ENCODE measurements around the gene CHMP5. TPM values are rescaled to one million over a fixed set of nuclear protein-coding genes. Genes with fewer than 3 reads are reported as not detected.
"Not testable (repeated sequence)": the region's sequence is repeated elsewhere in the genome, so short reads cannot be mapped to it uniquely, and the experiment has no call there.

The CHMP5 gene
- total RNA-seq, 1 experiment from 2014 or later, result 62.7 TPM

- Histone ChIP-seq H3K9me3 (no peaks in the 10 kb centered on the region), H3K4me3 (peak within 1 kb of the TSS; percentile 87), H3K36me3 (peaks cover 33% of the 10 kb centered on the region), H3K27me3 (no peaks in the 10 kb centered on the region)
- peak; percentile 96 for DNase-seq
Observed at GRCh38 chr9:33290247-33291030, 25.6 kb downstream of the CHMP5 start, which contains the start of gene NFX1. Gene NFX1 (plus strand): TSS chr9:33290516. CDS start chr9:33290573, 57 bp downstream.

GRCh38 chr9:33291031-33291397 is 26.2 kb downstream of the CHMP5 start:
- Histone ChIP-seq H3K27me3 (no peaks in the 10 kb centered on the region), H3K4me3 (peak overlapping the region; percentile 87), H3K9me3 (no peaks in the 10 kb centered on the region), H3K36me3 (peaks cover 38% of the 10 kb centered on the region)
- no peak for DNase-seq

DNA sequence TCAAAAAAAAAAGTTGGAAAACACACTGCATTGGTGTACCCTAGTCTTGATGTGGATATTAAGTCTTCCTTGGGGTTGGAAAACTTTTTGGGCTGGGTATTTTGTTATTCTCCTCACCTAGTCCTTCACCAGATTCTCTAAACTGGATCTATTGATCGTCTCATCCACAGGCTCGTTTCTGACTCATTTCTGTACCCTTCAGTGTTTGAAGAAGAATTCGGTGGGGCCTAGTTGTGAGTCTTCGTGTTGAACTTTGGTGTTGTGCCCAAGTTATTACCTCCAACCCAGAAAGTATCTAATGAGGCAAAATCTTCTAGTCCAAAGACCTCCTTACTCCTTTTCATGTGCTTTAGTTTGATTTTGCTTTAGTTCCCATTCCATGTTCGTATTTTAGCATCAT is 27.1 kb downstream of the CHMP5 start:
- Histone ChIP-seq H3K4me3 (no peak overlapping the region), H3K9me3 (no peaks in the 10 kb centered on the region), H3K27me3 (no peaks in the 10 kb centered on the region), H3K36me3 (peaks cover 47% of the 10 kb centered on the region)
- DNase-seq, result no peak

GRCh38 chr9:33293782-33294181 is 28.9 kb downstream of the CHMP5 start:
- H3K36me3 ChIP-seq, result peaks cover 66% of the 10 kb centered on the region
- H3K9me3 ChIP-seq, result no peaks in the 10 kb centered on the region
- H3K4me3 ChIP-seq, result no peak overlapping the region
- no peak for DNase-seq
- no peaks in the 10 kb centered on the region for H3K27me3 ChIP-seq

- DNase-seq, result no peak
- H3K4me3 ChIP-seq, result no peak overlapping the region
- no peaks in the 10 kb centered on the region for H3K27me3 ChIP-seq
- peaks cover 76% of the 10 kb centered on the region for H3K36me3 ChIP-seq
- no peaks in the 10 kb centered on the region for H3K9me3 ChIP-seq
Observed at GRCh38 chr9:33294670-33295432, 30.0 kb downstream of the CHMP5 start.

DNA sequence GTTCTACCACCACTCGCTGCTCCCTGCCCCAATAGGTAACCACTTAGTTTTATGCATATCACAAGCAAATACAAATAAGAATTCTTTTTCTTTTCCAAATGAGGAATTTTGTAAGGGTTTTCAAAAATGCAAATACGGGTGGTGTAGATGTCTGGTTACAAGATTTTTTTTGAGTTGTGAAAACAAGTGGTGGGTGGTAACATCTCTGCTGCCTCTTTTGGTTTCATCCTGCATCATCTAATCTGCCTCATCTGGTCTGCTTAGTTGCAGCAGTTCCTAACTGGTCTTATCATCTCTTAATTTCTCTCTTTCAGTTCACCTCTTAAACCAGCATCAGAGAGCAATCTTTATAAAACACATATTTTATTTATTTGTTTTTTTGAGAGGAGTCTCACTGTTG is 30.7 kb downstream of the CHMP5 start:
- H3K4me3 ChIP-seq, result no peak overlapping the region
- DNase-seq, result no peak
- no peaks in the 10 kb centered on the region for H3K27me3 ChIP-seq
- peaks cover 82% of the 10 kb centered on the region for H3K36me3 ChIP-seq
- no peaks in the 10 kb centered on the region for H3K9me3 ChIP-seq

- Histone ChIP-seq H3K4me3 (no peak overlapping the region), H3K36me3 (peaks cover 85% of the 10 kb centered on the region), H3K27me3 (no peaks in the 10 kb centered on the region), H3K9me3 (no peaks in the 10 kb centered on the region)
- DNase-seq, result no peak
Observed at GRCh38 chr9:33297432-33297831, 32.6 kb downstream of the CHMP5 start.

DNA sequence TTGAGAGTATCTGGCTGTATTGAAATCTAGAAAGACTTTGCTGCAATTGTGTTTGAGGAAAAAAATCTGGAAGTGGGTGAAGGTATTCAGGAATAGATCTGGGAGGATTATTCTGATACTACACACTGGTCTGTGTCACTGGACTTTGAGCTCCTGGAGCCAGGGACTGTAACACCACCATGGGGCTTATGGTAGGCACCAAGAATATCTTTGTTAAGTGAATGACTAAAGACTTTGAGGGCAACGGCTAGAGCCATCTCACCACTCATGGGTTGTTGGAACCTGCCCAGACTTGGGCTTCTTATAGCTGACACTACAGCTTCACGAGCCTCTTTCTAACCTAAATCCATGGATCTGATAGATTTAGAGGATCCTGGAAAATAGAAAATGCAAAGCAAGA is 35.7 kb downstream of the CHMP5 start:
- Histone ChIP-seq H3K36me3 (peaks cover 83% of the 10 kb centered on the region), H3K4me3 (no peak overlapping the region), H3K9me3 (no peaks in the 10 kb centered on the region), H3K27me3 (no peaks in the 10 kb centered on the region)
- DNase-seq, result no peak

DNA sequence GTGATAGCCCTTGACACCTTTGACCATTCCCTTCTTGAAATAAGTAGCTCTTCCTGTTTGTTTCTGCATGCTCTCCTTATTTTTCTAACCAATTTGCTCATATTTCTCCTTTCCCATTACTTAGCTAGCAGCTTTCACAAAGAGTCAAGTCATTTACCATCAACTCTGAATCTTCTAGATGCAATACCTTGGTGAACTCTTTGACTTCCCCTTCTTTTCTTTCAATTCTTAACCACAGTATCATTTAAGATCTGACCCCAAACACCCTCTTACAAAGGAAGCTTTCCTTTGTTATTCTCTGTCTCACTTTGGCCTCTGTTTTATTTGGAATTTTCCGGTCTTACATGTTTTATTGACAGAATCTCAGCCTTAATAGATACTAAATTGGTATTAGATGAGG is 39.5 kb downstream of the CHMP5 start:
- no peaks in the 10 kb centered on the region for H3K9me3 ChIP-seq
- no peak overlapping the region for H3K4me3 ChIP-seq
- peaks cover 73% of the 10 kb centered on the region for H3K36me3 ChIP-seq
- no peak for DNase-seq
- H3K27me3 ChIP-seq, result no peaks in the 10 kb centered on the region

DNA sequence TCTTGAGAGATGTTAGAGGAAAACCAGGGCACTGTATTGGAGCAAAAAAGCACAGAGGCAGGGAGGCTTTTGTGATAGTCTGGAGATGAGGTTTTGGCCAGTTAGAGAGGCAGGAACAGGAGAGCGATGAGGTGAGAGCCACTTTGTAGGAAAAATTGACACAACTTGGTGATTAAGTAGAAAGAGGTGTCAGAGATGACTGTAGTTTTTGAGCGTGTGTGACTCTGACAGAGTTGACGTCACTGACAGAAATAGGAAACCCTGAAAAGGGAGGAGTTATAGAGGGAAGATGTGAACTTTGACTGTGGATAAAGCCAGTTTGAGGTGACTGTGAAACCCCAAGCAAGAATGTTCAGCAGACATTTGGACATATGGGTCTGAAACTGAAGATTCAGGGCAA is 41.2 kb downstream of the CHMP5 start:
- Histone ChIP-seq H3K36me3 (peaks cover 71% of the 10 kb centered on the region), H3K4me3 (no peak overlapping the region), H3K27me3 (no peaks in the 10 kb centered on the region), H3K9me3 (no peaks in the 10 kb centered on the region)
- DNase-seq, result no peak

DNA sequence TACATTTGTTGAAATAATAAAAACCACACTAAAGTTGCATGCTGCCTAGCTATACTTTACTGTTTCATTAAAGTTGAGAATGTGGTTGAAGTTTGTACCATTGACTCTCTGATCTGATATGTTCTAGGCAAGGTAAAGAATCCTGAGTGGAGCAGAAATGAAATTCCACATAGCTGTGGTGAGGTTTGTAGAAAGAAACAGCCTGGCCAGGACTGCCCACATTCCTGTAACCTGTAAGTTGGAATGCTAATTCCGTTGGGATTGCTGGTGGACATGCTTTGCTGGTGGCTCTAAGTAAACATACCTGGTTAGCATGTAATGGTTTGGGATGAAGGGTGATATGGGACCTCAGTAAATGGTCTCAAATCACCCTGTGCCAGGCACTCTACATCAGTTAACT is 42.2 kb downstream of the CHMP5 start:
- H3K4me3 ChIP-seq, result no peak overlapping the region
- no peak for DNase-seq
- H3K27me3 ChIP-seq, result no peaks in the 10 kb centered on the region
- no peaks in the 10 kb centered on the region for H3K9me3 ChIP-seq
- peaks cover 77% of the 10 kb centered on the region for H3K36me3 ChIP-seq

- Histone ChIP-seq H3K27me3 (no peaks in the 10 kb centered on the region), H3K4me3 (no peak overlapping the region), H3K36me3 (peaks cover 80% of the 10 kb centered on the region), H3K9me3 (no peaks in the 10 kb centered on the region)
- DNase-seq, result no peak
Observed at GRCh38 chr9:33309903-33310302, 45.1 kb downstream of the CHMP5 start.

DNA sequence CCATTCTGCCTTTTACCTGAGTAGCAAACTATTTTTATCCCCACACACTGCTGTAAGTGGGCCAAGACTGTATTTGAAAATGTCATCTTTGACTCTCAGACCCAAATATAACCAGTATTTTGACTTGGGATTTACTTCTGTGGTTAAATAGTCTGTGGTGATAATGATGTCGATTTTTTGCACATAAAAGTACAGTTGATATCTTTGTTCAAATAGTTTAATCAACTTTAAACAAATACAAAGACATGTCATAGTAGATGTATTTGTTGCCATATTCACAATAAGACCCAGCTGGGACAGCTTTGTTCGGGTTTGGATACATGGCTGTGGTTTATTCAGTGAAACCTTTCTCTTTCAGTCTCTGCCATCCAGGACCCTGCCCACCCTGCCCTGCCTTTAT is 45.9 kb downstream of the CHMP5 start:
- H3K36me3 ChIP-seq, result peaks cover 75% of the 10 kb centered on the region
- no peaks in the 10 kb centered on the region for H3K27me3 ChIP-seq
- no peaks in the 10 kb centered on the region for H3K9me3 ChIP-seq
- DNase-seq, result no peak
- no peak overlapping the region for H3K4me3 ChIP-seq

DNA sequence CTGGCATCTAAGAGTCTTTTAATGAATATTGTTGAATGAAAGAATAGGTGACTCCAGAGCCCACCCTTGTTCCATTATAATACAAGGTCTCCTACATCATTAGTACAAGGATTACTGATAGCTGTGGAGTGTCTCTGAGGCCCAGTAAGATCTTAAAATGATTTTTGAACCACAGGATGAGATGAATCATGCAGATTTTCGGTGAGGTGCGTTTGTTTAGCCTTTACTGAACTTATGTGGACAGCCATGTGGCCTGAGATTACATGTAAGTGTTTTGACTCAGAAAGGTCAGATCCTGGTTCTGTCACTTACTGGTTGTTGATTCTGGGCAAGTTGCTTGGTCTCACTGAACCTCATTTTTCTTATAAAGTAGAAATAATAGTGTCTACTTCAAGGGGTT is 47.1 kb downstream of the CHMP5 start:
- Histone ChIP-seq H3K36me3 (peaks cover 71% of the 10 kb centered on the region), H3K4me3 (no peak overlapping the region), H3K27me3 (no peaks in the 10 kb centered on the region), H3K9me3 (no peaks in the 10 kb centered on the region)
- no peak for DNase-seq

- H3K9me3 ChIP-seq, result no peaks in the 10 kb centered on the region
- no peak overlapping the region for H3K4me3 ChIP-seq
- H3K27me3 ChIP-seq, result no peaks in the 10 kb centered on the region
- peaks cover 66% of the 10 kb centered on the region for H3K36me3 ChIP-seq
- no peak for DNase-seq
Observed at GRCh38 chr9:33315371-33315770, 50.5 kb downstream of the CHMP5 start.

DNA sequence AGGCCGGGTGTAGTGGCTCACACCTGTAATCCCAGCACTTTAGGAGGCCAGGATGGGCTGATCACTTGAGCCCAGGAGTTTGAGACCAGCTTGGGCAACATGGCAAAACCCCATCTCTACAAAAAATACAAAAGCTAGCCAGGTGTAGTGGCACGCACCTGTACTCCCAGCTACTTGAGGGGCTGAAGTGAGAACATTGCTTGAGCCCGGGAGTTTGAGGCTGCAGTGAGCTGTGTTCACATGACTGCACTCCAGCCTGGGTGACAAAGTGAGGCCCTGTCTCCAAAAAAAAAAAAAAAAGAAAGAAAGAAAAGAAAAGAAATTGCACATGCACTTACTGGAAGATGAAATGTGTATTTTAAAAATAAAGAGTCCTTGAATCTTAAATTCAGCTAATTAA is 52.3 kb downstream of the CHMP5 start:
- H3K4me3 ChIP-seq, H3K27me3 ChIP-seq, DNase-seq, H3K9me3 ChIP-seq: not testable (repeated sequence)
- H3K36me3 ChIP-seq, result peaks cover 60% of the 10 kb centered on the region

- DNase-seq, result no peak
- Histone ChIP-seq H3K27me3 (no peaks in the 10 kb centered on the region), H3K9me3 (no peaks in the 10 kb centered on the region), H3K4me3 (no peak overlapping the region), H3K36me3 (peaks cover 64% of the 10 kb centered on the region)
Observed at GRCh38 chr9:33318225-33318624, 53.4 kb downstream of the CHMP5 start.

DNA sequence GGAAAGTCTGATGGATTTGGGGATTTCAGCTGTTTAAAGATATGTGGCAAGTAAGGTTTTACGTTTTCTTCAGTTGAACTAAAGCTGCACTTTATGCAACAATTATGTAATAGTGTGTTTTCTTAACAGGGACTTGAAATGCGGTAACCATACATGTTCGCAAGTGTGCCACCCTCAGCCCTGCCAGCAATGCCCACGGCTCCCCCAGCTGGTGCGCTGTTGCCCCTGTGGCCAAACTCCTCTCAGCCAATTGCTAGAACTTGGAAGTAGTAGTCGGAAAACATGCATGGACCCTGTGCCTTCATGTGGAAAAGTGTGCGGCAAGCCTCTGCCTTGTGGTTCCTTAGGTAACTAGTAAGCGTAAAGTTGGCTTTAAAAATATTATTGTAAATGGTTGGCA is 53.9 kb downstream of the CHMP5 start:
- Histone ChIP-seq H3K9me3 (no peaks in the 10 kb centered on the region), H3K4me3 (no peak overlapping the region), H3K27me3 (no peaks in the 10 kb centered on the region), H3K36me3 (peaks cover 65% of the 10 kb centered on the region)
- no peak for DNase-seq

Data from MG63 (cell line).